ENCODE results near the gene EDRF1.

DNA sequence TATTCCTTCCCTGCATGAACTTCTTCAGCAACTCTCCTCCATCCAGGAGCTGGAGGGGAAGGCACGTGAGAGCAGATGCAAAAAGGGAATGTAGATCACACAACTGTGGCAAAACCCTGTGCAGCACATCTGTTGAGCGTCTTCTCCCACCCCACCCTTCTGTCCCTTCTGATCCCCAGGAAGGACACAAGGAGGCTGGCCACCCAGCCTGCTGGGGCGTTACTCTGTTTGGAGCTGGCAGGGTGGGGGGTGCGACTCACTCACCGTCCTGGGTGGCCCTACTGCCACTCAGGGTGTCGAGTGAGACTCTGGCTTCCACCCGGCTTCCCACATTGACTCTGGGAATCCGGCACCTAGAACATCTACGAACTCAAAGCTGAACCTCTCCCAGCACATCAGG lies 66.3 kb downstream of the EDRF1 start:
- TF ChIP-seq TAF1 (IDR thresholded peaks at IDR 0.05; ENCODE audit: low read depth, low read length) = no peak
- TF ChIP-seq POLR2A (IDR thresholded peaks at IDR 0.05; ENCODE audit: low read depth, low read length) = no peak
- TF ChIP-seq POLR2AphosphoS5 (IDR thresholded peaks at IDR 0.05; ENCODE audit: low read depth, low read length) = no peak
- TF ChIP-seq PAX5 (IDR thresholded peaks at IDR 0.05; ENCODE audit: insufficient read depth, low read length, severe bottlenecking) = no peak
- TF ChIP-seq SPI1 (IDR thresholded peaks at IDR 0.05; ENCODE audit: low read depth, low read length) = no peak
